Vagina (tissue), 2 donors: Measurements from ENCODE around the gene SCFD2.

Source experiments
- CTCF ChIP-seq, 3 experiments: fragments of 450-650 bp in 2 of 3; fragments of 200-600 bp in 1 of 3; sonication (generic) in 1 of 3; IDR thresholded peaks; one replicate each; pipeline ENCODE4 v1.5.1; 2017 to 2019; ENCODE audit warnings: antibody characterized with exemption in 3 of 3, mild to moderate bottlenecking in 2 of 3, moderate library complexity in 2 of 3
- POLR2AphosphoS5 ChIP-seq, 2 donors: sonication (generic); formaldehyde crosslinking; IDR thresholded peaks; one replicate each; pipeline ENCODE4 v1.9.0; 2017; ENCODE audit warnings: antibody characterized with exemption in 2 of 2, mild to moderate bottlenecking in 2 of 2, low read depth in 1 of 2; ENCODE audit not compliant: insufficient read depth in 1 of 2

- TF ChIP-seq POLR2AphosphoS5 (IDR thresholded peaks at IDR 0.05; ENCODE audit: insufficient read depth in 1 of 2, low read depth in 1 of 2), result peak in 1 of 2 donors; percentile 80
- TF ChIP-seq CTCF (IDR thresholded peaks at IDR 0.05), result peak in 2 of 3 experiments; percentile 12 to 49
These were observed 503.8 kb downstream of the SCFD2 start, which contains the start of gene RASL11B for GRCh38 chr4:52861879-52862616.
